GM19324 (cell line): Measurements from ENCODE around the gene DAPK1.

Source experiments
- ATAC-seq: cut with Tn5 transposase; IDR thresholded peaks from one replicate; pipeline ENCODE4 v1.9.1; 2021; ENCODE audit warnings: mild to moderate bottlenecking, moderate library complexity; ENCODE audit not compliant: unreplicated experiment, low FRiP score

Gene DAPK1

DNA sequence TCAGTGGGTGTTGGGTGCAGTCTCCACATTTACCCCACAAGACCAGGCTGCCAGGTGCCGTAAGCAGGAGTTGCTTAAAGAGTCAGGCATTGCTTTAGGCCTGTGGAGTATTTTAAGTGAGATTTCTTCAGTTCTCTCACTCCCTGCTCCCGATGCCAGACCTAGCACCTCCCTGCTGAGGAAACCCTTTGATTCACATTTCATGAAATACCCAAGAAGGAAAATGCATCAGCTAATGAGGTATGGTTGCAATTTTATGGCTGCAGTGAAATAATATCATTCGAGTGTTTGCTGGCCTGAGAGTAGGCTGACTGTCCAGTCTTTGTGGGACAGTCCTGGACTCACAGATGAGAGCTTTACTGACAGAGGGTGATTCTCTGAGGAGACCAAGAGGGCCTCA lies 160.8 kb downstream of the DAPK1 start:
- no peak for ATAC-seq

DNA sequence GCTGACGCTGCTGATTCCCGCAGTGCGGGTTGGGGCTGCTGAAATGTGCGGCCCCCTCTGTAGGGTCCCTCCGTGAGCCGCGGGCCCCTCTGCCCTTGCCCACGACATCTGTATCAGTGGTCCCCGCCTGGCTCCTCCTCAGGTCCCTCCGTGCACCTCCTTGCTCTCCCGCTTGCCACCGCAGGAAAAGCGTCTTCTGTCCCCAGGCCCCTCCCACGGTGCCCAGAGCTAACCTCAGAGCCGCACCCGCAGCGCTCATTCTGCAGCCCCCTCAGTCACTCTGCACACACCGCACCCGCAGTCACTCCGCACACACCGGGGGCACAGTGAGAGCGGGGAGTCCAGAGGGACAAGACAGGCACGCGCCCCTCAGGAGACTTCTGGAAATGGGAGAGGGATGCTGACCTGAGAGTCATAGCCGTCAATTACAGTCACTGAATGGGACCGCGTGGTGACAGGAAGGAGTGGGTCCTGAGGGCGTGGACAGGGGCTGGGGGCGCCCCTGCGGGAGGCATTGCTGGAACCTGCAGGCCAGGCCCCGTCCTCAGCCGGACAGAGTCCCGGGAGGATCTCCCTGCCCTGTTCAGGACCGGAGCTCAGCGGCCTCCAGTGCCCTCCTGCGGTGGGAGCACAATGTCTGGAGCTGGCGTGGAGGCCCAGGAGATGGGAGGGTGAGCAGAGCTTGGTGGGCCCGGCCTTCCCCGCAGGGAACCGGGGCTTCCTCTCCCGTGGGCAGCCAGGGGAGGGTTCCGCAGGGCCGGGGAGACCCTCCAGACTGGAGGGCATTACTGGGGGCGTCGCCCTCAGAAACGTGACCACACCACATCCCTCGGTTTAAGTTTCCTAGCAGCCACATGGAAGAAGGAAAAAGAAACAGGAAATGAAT lies 162.1 kb downstream of the DAPK1 start:
- ATAC-seq = no peak

DNA sequence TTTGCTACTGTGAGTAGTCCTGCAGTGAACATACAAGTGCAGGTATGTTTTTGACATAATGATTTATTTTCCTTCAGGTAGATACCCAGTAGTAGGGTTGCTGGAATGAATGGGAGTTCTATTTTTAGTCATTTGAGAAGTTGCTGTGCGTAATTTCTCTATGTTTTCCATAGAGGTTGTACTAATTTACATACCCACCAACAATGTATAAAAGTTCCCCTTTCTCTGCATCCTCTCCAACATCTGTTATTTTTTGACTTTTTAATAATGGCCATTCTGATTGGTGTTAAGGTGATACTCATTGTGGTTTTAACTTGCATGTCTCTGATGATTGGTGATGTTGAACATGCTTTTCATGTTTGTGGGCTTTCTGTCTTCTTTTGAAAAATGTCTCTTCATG lies 163.6 kb downstream of the DAPK1 start:
- ATAC-seq = no peak

DNA sequence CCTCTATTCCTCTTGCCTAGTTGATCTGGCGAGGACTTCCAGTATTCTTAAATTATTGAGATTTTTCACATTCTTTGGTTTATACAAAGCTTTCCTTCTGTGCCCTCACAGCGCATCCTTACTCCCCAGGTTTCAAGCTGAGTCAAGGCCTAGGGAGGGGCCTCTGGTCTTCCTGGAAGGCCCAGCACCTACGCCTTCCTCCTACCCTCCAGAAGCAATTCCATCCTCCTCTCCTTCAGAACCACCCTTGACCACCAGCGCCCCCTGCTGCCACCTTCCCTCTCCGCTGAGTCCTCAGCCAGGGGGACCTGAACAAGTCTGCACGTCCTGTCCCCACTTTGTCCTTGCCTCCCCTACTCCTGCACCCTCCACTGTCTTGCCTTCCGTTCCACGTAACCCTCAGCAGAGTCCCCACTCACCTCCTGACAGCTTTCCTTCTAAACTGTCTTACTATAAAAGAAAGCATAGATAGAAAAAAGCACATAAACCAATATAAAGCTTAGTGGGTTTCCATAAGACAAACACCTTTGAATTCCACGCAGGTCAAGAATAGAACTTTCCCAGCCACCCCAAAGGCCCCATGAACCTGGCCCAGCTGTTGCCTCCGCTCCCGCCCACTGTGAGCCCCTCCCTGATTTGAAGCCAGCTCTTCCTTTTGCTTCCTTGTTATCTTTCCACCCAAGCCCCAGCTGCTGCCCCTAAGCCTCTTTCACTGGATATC lies 165.3 kb downstream of the DAPK1 start:
- ATAC-seq = no peak

DNA sequence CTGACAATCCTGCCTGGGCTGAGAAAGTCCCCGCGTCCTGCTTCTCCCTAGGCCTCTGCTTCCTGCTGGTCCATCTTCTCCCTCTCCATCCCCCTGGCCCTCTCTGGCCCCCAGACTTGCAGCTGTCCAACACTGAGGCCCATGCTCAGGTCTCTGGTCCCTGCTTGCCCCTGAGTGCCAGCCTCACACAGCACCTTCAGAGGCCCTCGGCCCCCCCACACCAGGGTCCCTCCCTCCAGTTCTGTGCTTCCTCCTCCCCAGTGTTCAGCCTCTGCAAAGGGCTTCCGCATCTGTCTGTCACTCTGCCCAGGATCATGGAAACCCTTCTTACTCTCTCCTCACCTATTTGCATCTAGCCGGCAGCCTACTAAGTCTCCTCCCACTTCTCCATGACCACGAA lies 165.9 kb downstream of the DAPK1 start:
- no peak for ATAC-seq

DNA sequence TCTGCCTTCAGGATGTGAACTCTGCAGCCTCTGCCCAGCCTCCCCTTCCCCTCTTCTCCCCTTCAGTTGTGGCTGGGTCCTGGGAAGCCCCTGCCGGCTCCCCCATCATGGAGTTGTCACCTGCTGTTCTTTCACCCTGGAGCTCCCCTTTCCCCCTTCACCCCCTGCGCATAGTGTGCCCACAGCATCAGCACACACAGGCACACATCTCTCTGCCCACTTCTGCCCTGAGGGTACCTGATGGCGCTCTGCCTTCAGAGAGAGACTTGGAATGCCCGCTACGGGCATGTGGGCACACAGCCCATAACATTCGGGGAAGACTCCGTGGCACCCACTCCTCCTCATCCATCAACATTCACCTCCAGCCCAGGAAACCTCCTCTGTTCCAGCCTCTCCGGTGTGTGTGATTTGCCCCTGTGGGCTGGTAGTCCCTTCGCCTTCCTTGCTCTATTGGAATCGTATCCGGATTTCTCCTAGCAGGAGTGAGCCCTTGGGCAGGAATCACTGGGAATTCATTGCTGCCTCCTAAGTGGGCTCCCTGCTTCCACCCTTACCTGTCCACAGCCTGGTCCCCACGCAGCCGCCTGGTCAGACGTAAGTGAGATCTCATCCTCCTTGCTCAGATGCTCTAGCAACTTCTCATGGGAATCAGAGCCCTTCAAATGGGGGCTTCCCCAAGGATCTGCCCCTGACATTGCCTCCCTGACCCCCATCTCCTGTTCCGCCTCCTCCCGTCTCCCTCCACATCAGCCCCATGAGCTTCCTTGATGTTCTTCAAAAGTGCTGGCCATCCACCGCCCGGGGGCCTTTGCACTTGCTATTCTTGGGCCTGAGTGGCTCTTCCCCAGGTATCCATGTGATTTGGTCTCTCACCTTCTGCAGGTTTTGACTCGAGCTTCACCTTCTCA lies 166.7 kb downstream of the DAPK1 start:
- ATAC-seq = no peak

DNA sequence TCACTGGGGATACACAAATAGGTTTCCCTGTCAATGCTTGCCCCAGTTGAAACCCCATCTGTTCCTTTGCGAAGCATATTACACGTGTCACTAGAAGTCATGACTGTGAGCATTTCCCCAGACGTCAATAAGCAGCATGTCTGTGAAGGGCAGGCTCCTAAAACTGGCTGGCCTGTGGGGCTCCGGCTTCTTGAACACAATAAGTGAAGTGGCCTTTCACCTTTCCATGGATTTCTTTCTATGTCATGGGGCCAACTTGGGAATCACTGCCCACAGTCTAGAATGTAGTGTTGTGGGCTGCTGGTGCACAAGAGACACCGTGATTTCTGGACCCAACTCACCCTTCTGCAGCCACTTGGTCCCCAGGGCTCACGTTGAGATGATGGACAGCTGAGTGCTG lies 167.8 kb downstream of the DAPK1 start:
- ATAC-seq = no peak

DNA sequence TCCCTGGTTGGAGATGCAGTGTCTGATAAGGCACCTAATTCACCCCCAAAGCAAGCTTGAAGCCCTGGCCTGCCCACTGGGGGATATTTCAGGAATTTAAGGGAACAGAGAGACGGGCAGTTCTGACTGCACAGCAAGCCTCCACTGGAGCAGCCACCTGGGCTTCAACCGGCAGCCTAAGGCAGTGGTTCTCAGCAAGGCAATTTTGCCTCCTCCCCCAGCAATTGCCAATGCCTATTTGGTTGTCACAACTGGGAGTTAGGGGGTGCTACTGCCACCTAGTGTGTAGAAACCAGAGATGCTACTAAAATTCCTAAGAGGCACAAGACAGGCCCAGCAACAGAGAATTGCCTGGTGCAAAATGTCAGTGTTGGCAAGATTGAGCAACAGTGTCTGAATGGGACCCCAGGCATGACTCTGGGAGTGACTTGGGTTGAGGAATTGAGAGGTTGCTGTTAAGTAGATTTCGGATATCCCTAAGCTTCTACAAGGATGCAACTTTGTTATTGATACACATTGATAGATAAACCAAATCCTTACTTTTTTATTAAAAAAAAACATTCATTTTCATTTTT lies 169.6 kb downstream of the DAPK1 start:
- ATAC-seq = no peak

DNA sequence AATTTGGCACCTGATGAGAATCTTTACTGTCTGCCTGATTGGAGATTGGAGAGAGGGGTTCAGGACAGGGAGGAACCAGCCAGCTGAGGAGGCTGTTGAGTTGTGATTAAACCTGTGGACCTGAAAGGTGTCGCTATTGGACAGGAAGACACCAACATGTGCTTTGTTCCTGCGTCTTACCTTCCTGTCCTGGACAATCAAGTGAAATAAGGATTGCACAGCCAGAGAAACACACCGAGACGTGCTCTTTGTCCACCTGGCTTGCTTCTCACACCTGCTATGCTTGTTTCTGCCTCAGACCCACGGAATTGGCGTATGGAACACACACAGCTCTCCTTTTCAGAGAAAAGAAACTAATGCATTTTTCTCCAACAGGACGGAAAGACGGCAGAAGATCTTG lies 170.6 kb downstream of the DAPK1 start:
- ATAC-seq = no peak

DNA sequence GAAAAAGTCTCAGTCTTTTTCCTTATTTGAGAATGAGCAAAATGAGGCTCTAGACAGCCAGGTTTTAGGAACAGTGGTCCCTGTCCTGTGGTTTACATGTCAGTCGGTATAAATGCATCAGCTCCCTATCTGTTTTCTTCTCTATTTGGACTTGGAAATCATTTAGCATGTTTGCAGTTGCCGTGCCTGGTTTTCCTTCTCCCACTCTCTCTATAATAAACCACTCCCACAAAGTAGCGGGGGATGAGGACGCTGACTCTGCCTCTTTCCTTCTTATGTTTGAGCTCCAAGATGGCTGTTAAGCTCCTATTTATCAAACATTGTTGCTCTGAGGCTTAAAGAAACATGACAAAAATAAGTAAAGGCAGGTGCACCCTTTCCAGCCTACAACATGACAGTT lies 171.1 kb downstream of the DAPK1 start:
- no peak for ATAC-seq

DNA sequence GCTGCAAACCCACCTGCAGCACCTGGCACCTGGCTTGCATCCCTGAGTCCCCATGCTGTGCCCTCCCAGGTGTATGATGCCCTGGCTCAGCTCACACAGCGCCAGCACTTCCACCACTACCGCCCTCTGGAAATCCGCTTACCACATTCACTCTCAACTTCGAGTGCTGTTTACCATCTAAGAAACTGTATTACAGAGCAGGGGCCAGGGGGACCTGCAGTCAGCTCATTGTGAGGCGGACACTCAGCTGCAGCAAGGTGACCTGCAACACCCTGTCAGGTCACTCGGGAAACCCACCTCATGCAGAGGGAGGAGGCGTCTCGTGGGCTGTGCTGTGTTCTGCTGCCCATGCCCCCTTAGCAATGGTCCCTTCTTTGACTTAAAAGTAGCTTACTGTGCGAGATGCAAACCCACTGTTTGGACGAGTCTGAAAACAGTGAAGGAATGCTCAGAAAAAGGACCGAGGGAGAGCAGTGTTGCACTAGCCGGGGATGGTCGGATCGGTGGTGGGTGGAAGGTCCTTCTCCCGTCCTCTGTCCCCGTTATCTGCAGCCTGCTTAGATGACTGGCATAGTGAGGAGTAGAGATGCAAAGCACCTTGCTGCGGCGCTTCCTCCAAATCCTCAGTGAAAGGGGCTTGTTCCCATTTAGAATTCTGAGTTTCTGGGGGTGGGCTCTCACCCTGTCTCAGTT lies 173.1 kb downstream of the DAPK1 start:
- ATAC-seq = no peak

DNA sequence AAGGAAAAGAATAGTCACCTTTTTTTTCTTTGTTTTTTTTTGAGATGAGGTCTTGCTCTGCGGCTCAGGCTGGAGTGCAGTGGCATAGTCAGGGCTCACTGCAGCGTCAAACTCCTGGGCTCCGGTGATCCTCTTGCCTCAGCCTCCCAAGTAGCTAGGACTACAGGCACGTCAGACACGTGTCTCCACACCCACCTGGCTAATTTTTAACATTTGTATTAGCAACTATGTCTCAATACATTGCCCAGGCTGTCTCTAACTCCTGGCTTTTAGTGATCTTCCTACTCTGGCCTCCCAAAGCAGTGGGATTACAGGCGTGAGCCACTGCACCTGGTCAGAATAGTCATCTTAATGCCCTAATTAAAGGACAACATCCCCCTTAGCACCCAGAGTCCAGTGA lies 173.8 kb downstream of the DAPK1 start:
- ATAC-seq = no peak

DNA sequence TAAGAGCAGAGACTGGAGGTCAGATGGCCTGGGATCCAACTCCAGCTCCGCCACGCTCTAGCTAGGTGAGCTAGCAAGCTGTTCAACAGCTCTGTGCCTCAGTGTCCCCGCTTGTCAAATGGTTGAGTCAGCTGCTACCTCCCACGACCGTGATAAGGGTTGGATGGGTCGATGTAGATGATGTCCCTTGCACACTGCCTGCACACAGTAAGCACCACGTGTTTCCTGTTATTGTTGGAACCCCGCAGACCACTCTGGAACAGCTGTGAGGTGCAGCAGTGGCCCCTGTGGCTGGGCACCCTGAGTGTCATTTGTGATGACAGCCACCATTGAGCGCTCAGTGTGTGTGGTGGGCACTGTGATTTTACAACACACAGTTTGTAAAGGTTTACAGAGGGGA lies 174.3 kb downstream of the DAPK1 start:
- no peak for ATAC-seq

DNA sequence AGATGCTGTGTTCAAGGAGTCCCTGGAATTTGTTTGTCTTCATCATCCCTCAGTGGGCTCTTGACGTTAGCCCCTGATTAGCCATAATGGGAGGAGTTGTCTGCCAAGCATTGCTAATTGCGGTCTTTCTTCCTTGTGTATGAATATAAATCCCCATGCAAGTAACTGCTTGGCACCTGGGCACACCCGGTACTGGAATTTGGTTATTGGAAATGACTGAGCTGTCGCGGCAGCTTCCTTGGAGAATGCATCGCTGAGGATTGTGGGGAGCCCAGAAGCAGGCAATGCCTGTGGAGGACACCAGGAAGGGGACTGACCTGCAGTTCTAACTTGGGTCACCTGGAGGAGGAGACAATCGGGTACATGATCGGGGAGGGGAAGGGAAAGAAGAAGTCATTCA lies 174.9 kb downstream of the DAPK1 start:
- ATAC-seq = no peak

DNA sequence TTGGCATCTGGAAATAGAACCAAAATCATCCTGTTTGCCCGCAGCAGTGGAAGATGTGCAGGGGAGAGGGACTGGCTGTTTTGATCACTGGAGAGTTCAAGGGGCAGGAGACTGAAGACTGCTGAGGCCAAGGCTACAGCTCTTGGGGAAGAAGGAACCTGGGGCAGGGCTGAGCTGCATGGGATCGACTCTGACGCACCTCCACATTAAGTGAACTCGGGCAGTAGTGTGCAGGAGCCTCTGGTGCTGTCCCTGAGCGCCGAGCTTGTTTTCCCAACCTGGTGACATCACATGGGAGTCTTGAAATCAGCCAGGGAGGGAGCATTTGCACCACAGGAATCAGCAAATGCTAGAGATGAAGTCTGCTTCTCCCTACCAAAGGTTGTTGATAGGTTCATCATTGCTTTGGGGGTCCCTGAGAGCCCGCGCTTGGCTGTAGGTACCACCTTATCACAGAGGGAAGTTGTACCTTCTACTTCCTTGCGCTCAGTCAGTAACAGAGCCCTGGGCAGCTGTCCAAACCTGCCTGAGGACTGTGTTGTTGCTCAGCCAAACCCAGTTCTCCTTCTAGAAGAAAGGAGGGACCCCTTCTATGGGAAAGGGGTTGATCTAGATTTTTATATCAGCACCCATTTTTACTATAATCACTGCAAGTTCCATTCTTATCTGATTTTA lies 175.9 kb downstream of the DAPK1 start:
- ATAC-seq = no peak

DNA sequence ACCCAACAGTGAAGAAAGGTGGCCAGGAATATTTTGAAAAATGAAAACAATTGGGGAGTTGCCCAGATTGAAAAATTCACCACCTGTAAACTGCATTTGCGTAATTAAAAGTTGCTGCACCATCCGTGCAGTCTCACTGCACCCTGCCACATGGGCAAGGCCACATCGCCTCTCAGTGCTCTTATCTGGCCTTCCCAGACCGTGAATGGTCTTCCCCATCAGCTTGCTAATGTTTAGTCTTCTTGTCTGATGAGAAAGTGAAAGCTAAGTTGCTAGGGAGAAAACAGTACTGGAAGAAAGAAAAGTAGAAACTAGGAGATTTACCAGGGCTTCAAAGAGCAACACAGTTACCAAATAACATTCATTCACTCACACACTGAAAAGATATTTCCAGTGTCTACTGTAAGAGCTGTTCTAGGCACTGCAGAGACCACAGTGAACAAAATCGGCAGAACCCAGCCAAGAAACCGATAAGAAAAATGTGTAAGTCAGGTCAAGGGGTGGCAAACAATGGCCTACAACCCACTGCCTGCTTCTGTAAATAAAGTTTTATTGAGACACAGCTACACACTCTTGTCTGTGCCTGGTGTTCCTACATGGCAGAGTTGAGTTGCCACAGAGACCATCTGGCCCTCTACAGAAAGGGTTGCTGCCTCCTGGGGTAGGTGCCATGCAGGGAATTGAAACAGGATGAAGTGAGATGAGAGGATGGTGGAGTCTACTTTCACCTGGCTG lies 177.1 kb downstream of the DAPK1 start:
- ATAC-seq = no peak

DNA sequence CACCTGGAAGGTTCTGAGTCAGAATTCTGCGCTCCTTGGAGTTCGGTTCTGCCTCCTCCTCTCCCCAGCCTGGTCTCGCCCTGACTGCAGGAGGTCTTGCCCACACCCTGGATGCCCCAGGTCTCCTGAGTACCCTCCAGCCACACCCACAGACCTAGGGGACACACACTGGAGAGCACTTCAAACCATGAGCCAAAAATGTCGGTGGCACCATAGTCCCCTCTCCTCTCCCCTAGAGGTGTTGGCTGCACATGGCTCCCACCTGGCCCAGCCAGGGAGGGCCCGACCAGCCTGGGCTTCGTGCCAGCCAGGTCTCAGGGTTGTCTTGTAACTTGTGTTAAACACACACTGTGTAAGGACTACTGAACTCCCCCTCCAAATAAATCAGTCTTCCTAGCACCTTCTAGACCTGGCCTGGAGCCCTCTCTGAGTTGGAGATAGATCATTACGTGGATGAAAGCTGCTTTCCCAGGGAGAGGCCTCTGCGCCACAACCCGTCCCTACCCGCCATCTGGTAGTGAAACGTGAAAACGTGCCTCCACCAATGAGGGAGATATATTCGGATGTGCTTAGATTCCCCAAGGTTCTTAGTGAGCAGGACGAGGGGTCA lies 178.3 kb downstream of the DAPK1 start:
- no peak for ATAC-seq

DNA sequence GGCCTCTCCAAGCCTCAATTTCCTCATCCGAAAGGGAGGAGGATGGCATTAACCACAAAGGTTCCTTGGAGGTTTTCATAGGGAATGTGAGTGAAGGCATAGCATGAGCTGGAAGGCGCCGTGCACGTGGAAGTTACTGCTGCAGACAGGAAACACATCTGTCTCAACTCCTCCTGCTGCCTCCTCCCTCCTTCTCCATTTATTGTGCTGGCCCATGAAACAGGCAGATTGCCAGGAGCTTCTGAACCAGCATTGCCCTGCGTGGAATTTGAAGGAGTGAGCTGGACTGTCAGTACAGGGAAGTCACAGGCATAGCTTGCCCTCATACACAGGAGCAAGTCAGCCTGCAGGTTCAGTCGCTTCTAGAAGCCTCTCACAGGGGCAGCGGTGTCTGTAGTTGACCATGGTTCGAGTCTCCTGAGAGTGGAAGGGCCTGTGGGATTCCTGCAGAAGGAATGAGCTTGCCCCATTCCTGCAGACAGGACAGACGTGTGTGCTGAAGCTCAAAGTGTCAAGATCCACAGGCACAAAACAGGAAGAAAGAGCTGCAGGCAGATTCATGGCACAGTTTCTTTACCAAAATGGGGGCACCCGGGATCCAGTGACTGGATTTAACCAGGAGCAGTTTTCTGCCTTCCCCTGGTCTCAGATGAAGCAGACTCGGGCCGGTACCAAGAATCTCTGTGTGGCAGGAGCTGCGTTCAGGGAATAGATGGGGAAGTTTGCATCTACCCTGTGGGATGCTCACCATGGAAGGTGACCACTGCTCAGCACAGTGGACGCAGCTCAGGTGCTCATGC lies 179.5 kb downstream of the DAPK1 start:
- no peak for ATAC-seq
